ENCODE measurements around the gene PPM1A. TPM values are rescaled to one million over a fixed set of nuclear protein-coding genes. Genes with fewer than 3 reads are reported as not detected.

PPM1A gene
- total and polyA plus RNA-seq, 8 donors, result 49.4 to 60.2 (median 54.9) TPM

DNA sequence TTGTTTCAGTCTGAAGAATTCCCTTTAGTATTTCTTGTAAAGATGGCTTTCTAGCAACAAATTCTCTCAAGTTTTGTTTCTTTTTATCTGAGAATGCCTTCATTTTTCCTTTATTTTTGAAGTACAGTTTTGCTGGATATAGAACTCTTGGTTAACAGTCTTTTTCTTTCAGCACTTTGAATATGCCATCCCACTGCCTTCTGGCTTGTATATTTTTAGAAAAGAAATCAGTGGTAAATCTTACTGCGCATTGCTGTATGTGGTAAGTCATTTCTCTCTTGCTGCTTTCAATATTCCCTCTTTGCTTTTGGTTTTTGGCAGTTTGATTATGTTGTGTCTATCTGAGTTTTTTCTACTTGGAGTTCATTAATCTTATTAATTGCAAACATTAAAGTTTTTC, 16.8 kb upstream of the PPM1A start:
- ATAC-seq, result no peak
- Histone ChIP-seq H3K36me3 (no peaks in the 10 kb centered on the region), H3K27ac (no peak overlapping the region), H3K27me3 (no peaks in the 10 kb centered on the region), H3K4me3 (no peak overlapping the region), H3K4me1 (no peaks in the 10 kb centered on the region), H3K9me3 (peaks cover 0 to 13% of the 10 kb centered on the region in 2 donors)
- intact Hi-C loops (cut with DNase I), result no loop called here
- TF ChIP-seq, protein P1, sequence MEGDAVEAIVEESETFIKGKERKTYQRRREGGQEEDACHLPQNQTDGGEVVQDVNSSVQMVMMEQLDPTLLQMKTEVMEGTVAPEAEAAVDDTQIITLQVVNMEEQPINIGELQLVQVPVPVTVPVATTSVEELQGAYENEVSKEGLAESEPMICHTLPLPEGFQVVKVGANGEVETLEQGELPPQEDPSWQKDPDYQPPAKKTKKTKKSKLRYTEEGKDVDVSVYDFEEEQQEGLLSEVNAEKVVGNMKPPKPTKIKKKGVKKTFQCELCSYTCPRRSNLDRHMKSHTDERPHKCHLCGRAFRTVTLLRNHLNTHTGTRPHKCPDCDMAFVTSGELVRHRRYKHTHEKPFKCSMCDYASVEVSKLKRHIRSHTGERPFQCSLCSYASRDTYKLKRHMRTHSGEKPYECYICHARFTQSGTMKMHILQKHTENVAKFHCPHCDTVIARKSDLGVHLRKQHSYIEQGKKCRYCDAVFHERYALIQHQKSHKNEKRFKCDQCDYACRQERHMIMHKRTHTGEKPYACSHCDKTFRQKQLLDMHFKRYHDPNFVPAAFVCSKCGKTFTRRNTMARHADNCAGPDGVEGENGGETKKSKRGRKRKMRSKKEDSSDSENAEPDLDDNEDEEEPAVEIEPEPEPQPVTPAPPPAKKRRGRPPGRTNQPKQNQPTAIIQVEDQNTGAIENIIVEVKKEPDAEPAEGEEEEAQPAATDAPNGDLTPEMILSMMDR (IDR thresholded peaks at IDR 0.05), result no peak
- DNase-seq, result no peak

GRCh38 chr14:60233251-60233650, 15.8 kb upstream of the PPM1A start:
- H3K36me3 ChIP-seq, result no peaks in the 10 kb centered on the region
- H3K9me3 ChIP-seq, result peaks cover 0 to 13% of the 10 kb centered on the region in 2 donors
- DNase-seq, result no peak
- H3K4me3 ChIP-seq, result no peak overlapping the region
- TF ChIP-seq, protein P1 (IDR thresholded peaks at IDR 0.05), result no peak
- no peaks in the 10 kb centered on the region for H3K4me1 ChIP-seq
- ATAC-seq, result no peak
- no peak overlapping the region for H3K27ac ChIP-seq
- intact Hi-C loops (cut with DNase I), result no loop called here
- H3K27me3 ChIP-seq, result no peaks in the 10 kb centered on the region

DNA sequence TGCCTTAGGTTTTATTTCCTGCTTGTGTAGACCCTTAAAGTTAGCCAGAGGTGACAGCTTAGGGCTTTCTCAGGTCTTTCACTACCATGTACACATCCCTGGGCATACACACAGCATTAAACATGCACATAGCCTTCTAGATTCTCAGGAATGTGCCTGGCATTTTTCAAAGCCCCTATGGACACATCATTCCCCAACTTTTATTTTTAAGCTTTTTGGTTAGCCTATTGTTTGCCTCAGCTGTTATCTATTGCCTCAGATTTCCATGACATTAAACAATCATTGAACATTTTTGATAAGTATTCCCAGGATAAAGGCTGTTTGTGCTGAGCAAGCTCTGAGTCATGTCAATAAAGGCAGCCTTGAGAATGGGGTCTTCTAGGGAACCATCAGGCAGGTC, 15.1 kb upstream of the PPM1A start:
- Histone ChIP-seq H3K4me3 (no peak overlapping the region), H3K27me3 (no peaks in the 10 kb centered on the region), H3K27ac (no peak overlapping the region), H3K9me3 (peaks cover 0 to 13% of the 10 kb centered on the region in 2 donors), H3K36me3 (no peaks in the 10 kb centered on the region), H3K4me1 (no peaks in the 10 kb centered on the region)
- TF ChIP-seq, protein P1 (IDR thresholded peaks at IDR 0.05), result no peak
- DNase-seq (no peak), ATAC-seq (no peak)
- intact Hi-C loops (cut with DNase I), result no loop called here

DNA sequence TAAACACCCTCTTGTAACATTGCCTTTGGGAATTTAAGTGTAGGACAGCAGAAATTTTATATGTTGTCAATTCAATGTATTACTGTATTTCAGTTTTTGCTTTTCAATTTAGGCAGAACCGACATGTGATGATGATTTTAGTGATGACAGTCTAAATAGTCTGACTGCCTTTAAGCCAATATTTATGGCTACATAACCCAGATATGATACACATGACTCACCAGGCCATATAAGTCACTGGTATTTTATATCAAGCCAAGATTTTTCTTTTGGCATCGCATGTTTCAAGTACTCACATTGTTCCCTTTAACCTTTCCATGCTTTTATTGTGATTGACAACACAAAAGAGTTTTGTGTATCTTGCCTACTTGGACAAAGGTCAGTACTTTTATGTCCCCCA, 13.6 kb upstream of the PPM1A start:
- Histone ChIP-seq H3K4me1 (no peaks in the 10 kb centered on the region), H3K36me3 (no peaks in the 10 kb centered on the region), H3K27ac (no peak overlapping the region), H3K27me3 (no peaks in the 10 kb centered on the region), H3K4me3 (no peak overlapping the region), H3K9me3 (peaks cover 0 to 13% of the 10 kb centered on the region in 2 donors)
- TF ChIP-seq, protein P1 (IDR thresholded peaks at IDR 0.05), result no peak
- ATAC-seq, result no peak
- intact Hi-C loops (cut with DNase I), result no loop called here
- DNase-seq, result no peak

DNA sequence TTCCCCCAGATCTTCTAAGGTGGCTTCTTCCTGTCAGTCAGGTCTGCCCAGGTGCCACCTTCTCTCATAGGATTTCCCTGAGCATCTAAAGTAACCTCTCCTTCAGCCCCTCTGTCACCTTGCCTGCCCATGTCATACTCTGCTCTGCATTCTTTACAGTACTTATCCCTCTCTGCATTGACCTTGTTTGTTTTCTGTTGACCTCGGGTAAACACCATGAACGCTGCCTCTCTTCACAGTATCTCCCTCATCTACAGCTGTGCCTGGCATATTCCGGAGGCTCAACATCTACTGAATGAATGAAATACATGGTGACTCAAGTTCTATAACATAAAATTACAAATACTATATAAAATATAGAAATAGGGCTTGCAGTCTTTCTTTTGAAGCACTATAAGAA, 10.1 kb upstream of the PPM1A start:
- H3K4me3 ChIP-seq, result no peak overlapping the region

More for the DNA sequence above, 10.1 kb upstream of the PPM1A start:
- Histone ChIP-seq H3K27me3 (no peaks in the 10 kb centered on the region), H3K9me3 (no peaks in the 10 kb centered on the region), H3K27ac (no peak overlapping the region), H3K36me3 (no peaks in the 10 kb centered on the region), H3K4me1 (no peaks in the 10 kb centered on the region)
- intact Hi-C loops (cut with DNase I), result no loop called here
- ATAC-seq, result no peak
- TF ChIP-seq, protein P1 (IDR thresholded peaks at IDR 0.05), result no peak
- DNase-seq, result no peak

All from left lung (tissue), 10 donors.